ENCODE measurements around the gene CA10. TPM values are rescaled to one million over a fixed set of nuclear protein-coding genes. Genes with fewer than 3 reads are reported as not detected.

The CA10 gene
- total RNA-seq, 4 donors from 2014 or later, result not detected

DNA sequence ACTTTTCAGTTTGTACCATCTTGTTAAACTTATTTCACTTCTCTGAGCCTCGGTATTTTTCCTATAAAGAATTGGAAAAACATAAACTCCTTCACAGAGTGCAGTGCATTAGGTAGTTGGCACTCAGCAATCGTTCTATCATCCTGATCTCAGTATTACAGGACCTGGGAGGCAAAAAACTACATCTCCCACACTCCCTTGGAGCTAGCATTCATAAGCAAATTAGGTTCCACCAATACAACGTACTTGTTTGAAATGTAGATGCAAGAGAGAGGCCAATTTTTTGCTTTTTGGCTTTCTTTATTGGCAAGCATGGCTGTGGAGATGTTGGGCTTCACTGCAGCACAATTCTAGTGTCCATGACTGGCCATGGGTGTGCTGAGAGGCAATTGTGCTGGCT, 285.2 kb downstream of the CA10 start:
- intact Hi-C loops (cut with DNase I), result no loop called here
- 35% methylated on average over 3 of the region's 3 CpGs for WGBS
- DNase-seq (ENCODE audit: extremely low spot score), result no peak
- H3K4me1 ChIP-seq, result no peaks in the 10 kb centered on the region
- no peak overlapping the region for H3K4me3 ChIP-seq
- TF ChIP-seq POLR2A (IDR thresholded peaks at IDR 0.05; ENCODE audit: low read depth) (no peak), CTCF (IDR thresholded peaks at IDR 0.05) (no peak), POLR2AphosphoS5 (IDR thresholded peaks at IDR 0.05) (no peak), EP300 (IDR thresholded peaks at IDR 0.05) (no peak)
- no peaks in the 10 kb centered on the region for H3K36me3 ChIP-seq
- no peak overlapping the region for H3K27ac ChIP-seq (replicated peaks in 1 of 4)
- no peaks in the 10 kb centered on the region for H3K27me3 ChIP-seq
- H3K9me3 ChIP-seq, result no peaks in the 10 kb centered on the region

DNA sequence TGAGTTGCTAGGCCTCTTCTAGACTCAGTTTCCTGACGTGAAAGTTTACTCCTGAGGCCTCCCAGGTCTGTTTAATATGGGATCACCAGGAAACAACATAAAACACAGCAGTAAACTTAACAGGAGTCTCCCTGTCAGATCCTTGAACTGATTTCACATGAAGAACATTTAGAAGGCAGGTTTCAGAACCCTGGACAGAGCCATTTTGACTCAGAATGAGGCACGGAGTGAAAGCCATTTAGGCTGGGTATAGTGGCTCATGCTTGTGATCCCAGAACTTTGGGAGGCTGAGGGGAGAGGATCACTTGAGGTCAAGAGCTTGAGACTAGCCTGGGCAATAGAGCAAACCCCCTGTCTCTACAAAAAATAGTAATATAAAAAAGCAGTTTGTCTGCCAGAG, 289.1 kb downstream of the CA10 start:
- 13% methylated on average over 2 of the region's 2 CpGs for WGBS
- no peaks in the 10 kb centered on the region for H3K4me1 ChIP-seq
- H3K4me3 ChIP-seq, result no peak overlapping the region
- no peaks in the 10 kb centered on the region for H3K9me3 ChIP-seq
- no peak for TF ChIP-seq EP300 (IDR thresholded peaks at IDR 0.05)
- no peak for TF ChIP-seq POLR2AphosphoS5 (IDR thresholded peaks at IDR 0.05)
- TF ChIP-seq POLR2A (IDR thresholded peaks at IDR 0.05; ENCODE audit: low read depth), result no peak
- no peak for TF ChIP-seq CTCF (IDR thresholded peaks at IDR 0.05)
- H3K36me3 ChIP-seq, result no peaks in the 10 kb centered on the region
- no peak overlapping the region for H3K27ac ChIP-seq (replicated peaks in 1 of 4)
- no peak for DNase-seq (ENCODE audit: extremely low spot score)
- intact Hi-C loops (cut with DNase I), result no loop called here
- H3K27me3 ChIP-seq, result no peaks in the 10 kb centered on the region

- no peak overlapping the region for H3K4me3 ChIP-seq
- no peaks in the 10 kb centered on the region for H3K36me3 ChIP-seq
- no peaks in the 10 kb centered on the region for H3K27me3 ChIP-seq
- TF ChIP-seq POLR2A (IDR thresholded peaks at IDR 0.05; ENCODE audit: low read depth) (no peak), CTCF (IDR thresholded peaks at IDR 0.05) (peak; percentile 25 to 44 (median 38))
- 19% methylated on average over 5 of the region's 5 CpGs for WGBS
- intact Hi-C loops (cut with DNase I), result loop anchor here (5.0 kb wide), 1 partner anchor 246 kb away; no protein-coding TSS in a partner anchor
- no peaks in the 10 kb centered on the region for H3K9me3 ChIP-seq
- no peak for DNase-seq (ENCODE audit: extremely low spot score)
- H3K4me1 ChIP-seq, result no peaks in the 10 kb centered on the region
- no peak overlapping the region for H3K27ac ChIP-seq (replicated peaks in 1 of 4)
These were observed 297.5 kb downstream of the CA10 start for GRCh38 chr17:51860954-51861561.

GRCh38 chr17:51857052-51857597, 301.4 kb downstream of the CA10 start:
- WGBS, result 68% methylated on average over 6 of the region's 6 CpGs
- H3K4me1 ChIP-seq, result no peaks in the 10 kb centered on the region

More at GRCh38 chr17:51857052-51857597, 301.4 kb downstream of the CA10 start:
- no peaks in the 10 kb centered on the region for H3K27me3 ChIP-seq
- DNase-seq (ENCODE audit: extremely low spot score), result no peak
- no peaks in the 10 kb centered on the region for H3K36me3 ChIP-seq
- no peak for TF ChIP-seq POLR2A (IDR thresholded peaks at IDR 0.05; ENCODE audit: low read depth)
- TF ChIP-seq POLR2AphosphoS5 (IDR thresholded peaks at IDR 0.05), result no peak
- TF ChIP-seq EP300 (IDR thresholded peaks at IDR 0.05), result no peak
- no peak for TF ChIP-seq CTCF (IDR thresholded peaks at IDR 0.05)
- intact Hi-C loops (cut with DNase I), result no loop called here
- H3K27ac ChIP-seq (replicated peaks in 1 of 4), result no peak overlapping the region
- H3K4me3 ChIP-seq, result no peak overlapping the region
- H3K9me3 ChIP-seq, result no peaks in the 10 kb centered on the region
